Measurements from ENCODE around the gene SPRN. TPM values are rescaled to one million over a fixed set of nuclear protein-coding genes. Genes with fewer than 3 reads are reported as not detected.

Gene SPRN
- total RNA-seq, 2 donors from 2014 or later, result not detected

DNA sequence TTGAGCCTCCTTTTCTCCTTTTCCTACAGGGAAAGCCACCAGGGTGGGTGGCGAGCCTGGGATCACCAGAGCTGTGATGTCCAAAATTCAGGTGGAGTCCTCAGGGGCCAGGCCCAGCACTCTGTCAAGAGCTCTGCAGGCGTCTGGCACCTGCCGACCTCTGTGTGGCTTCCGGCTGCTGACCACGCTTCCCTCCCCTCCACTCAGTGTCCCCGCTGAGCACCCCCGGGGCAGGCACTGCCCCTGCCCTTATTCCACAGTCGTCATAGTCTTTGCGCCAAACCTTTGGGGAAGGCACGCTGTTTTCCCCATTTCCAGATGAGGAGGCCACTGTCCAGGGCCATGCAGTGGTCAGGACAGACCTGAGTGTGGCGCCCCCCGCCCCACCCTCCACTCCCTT lies 22.9 kb downstream of the SPRN start:
- no peaks in the 10 kb centered on the region for H3K27me3 Mint-ChIP-seq (ENCODE audit: low read depth)
- H3K9me3 Mint-ChIP-seq, result no peaks in the 10 kb centered on the region
- peaks cover 47% of the 10 kb centered on the region for H3K4me1 Mint-ChIP-seq (ENCODE audit: low read depth)
- ATAC-seq (replicated peaks in 1 of 2) (peak in 1 of 2 donors; percentile 14), DNase-seq (no peak)
- H3K36me3 Mint-ChIP-seq (ENCODE audit: insufficient read depth in 2 of 2), result peaks cover 14 to 35% of the 10 kb centered on the region in 2 donors
- H3K27ac Mint-ChIP-seq, result peak overlapping the region; percentile 12
- no peak overlapping the region for H3K4me3 Mint-ChIP-seq

DNA sequence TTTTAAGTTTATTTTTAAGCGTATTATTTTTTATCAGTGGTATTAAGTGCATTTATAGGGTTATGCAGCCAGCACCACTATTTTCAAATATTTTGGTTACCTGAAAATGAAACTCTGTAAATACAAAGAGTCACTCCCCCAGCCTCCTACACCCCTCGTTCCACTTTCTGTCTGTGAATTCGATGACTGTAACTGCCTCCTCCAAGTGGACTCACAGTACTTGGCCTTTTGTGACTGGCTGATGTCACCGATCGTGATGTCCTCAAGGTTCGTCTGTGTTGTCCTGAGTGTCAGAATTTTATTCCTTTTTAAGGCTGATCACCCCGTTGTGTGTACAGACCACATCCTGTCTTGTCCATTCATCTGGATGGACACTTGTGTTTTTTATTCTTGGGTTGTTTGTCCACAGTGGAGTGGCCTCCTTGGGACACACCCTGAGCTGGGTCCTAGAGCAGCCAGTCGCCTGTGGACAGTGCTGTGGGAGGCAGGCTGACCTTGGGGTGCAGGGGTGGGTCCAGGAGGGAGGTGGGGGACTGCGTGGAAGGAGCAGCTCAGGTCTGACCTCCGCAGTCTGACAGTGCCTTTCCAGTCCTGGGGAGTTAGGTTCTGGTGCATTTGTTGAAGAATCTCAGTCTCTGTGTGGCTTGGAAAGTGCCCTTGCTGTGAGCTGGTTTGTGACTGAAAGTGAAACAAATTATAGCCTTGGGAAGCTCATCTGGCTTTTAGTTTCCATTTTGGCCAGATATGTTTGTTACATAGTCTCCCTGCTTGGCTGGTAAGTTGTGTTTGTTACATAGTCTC lies 23.6 kb downstream of the SPRN start:
- Mint-ChIP-seq H3K9me3 (no peaks in the 10 kb centered on the region), H3K4me3 (peak overlapping the region in 1 of 2 donors; percentile 44), H3K36me3 (ENCODE audit: insufficient read depth in 2 of 2) (peaks cover 14 to 35% of the 10 kb centered on the region in 2 donors), H3K27me3 (ENCODE audit: low read depth) (no peaks in the 10 kb centered on the region), H3K4me1 (ENCODE audit: low read depth) (peaks cover 43% of the 10 kb centered on the region), H3K27ac (peak overlapping the region; percentile 56)
- DNase-seq (no peak), ATAC-seq (replicated peaks in 1 of 2) (peak; percentile 59 to 63)

DNA sequence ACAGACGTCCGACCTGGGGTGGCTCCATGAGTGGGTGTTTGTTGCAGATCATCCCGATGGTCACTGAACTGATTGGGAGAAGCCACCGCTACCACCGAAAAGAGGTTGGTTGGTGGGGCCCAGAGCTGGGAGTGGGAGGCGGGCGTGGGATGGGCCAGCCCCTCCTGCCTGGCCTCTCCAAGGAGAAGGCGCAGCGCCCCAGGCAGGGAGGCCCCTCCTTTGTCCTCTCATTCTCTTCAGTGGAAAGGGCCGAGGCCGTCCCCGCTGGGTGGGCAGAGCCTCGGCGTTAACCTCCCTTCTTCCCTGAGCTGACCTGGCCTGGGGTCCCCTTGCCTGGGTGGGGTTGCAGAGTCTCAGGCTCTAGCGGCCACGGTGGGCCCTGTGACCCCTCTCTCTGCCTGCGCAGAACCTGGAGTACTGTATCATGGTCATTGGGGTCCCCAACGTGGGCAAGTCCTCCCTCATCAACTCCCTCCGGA lies 25.3 kb downstream of the SPRN start:
- H3K36me3 Mint-ChIP-seq (ENCODE audit: insufficient read depth in 2 of 2), result peaks cover 10 to 27% of the 10 kb centered on the region in 2 donors
- H3K4me1 Mint-ChIP-seq (ENCODE audit: low read depth), result peaks cover 39% of the 10 kb centered on the region

DNA sequence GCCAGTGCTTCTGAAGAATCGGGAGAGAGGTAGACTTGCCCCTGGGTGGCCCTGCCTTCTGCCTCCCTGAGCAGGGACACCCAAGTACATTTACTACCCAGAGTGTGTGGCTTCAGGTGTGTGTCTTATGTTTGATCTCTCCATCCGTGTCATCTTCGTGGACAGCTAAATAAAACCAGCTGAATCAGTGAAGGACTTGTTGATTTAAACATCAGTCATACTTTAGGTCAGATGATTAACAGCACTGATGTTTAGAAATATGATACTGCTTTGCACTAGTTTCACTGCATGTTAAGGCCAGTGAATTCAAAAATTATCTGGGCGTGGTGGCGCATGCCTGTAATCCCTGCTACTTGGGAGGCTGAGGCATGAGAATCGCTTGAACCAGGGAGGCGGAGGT lies 26.5 kb downstream of the SPRN start:
- Mint-ChIP-seq H3K27ac (no peak overlapping the region), H3K9me3 (no peaks in the 10 kb centered on the region), H3K4me3 (no peak overlapping the region), H3K4me1 (ENCODE audit: low read depth) (peaks cover 46% of the 10 kb centered on the region), H3K36me3 (ENCODE audit: insufficient read depth in 2 of 2) (peaks cover 7 to 18% of the 10 kb centered on the region in 2 donors), H3K27me3 (ENCODE audit: low read depth) (no peaks in the 10 kb centered on the region)
- DNase-seq (no peak), ATAC-seq (replicated peaks in 1 of 2) (no peak)

More for the DNA sequence above, 25.3 kb downstream of the SPRN start:
- H3K9me3 Mint-ChIP-seq, result no peaks in the 10 kb centered on the region
- no peak for DNase-seq
- no peaks in the 10 kb centered on the region for H3K27me3 Mint-ChIP-seq (ENCODE audit: low read depth)
- H3K4me3 Mint-ChIP-seq, result no peak overlapping the region
- H3K27ac Mint-ChIP-seq, result no peak overlapping the region
- ATAC-seq (replicated peaks in 1 of 2), result no peak

- Mint-ChIP-seq H3K4me3 (peak overlapping the region; percentile 97 to 99), H3K27me3 (ENCODE audit: low read depth) (no peaks in the 10 kb centered on the region), H3K36me3 (ENCODE audit: insufficient read depth in 2 of 2) (peaks cover 5 to 15% of the 10 kb centered on the region in 2 donors), H3K4me1 (ENCODE audit: low read depth) (peaks cover 51% of the 10 kb centered on the region), H3K9me3 (no peaks in the 10 kb centered on the region), H3K27ac (peak overlapping the region; percentile 98)
- no peak for ATAC-seq (replicated peaks in 1 of 2)
- no peak for DNase-seq
Measured at GRCh38 chr10:133396035-133396624, 28.3 kb downstream of the SPRN start.

- ATAC-seq (replicated peaks in 1 of 2) (no peak), DNase-seq (no peak)
- peak overlapping the region; percentile 97 to 99 for H3K4me3 Mint-ChIP-seq
- H3K27me3 Mint-ChIP-seq (ENCODE audit: low read depth), result no peaks in the 10 kb centered on the region
- peaks cover 49% of the 10 kb centered on the region for H3K4me1 Mint-ChIP-seq (ENCODE audit: low read depth)
- H3K9me3 Mint-ChIP-seq, result no peaks in the 10 kb centered on the region
- H3K27ac Mint-ChIP-seq, result peak overlapping the region; percentile 98
- H3K36me3 Mint-ChIP-seq (ENCODE audit: insufficient read depth in 2 of 2), result peaks cover 2 to 12% of the 10 kb centered on the region in 2 donors
Measured at GRCh38 chr10:133394801-133395221, 29.6 kb downstream of the SPRN start.

DNA sequence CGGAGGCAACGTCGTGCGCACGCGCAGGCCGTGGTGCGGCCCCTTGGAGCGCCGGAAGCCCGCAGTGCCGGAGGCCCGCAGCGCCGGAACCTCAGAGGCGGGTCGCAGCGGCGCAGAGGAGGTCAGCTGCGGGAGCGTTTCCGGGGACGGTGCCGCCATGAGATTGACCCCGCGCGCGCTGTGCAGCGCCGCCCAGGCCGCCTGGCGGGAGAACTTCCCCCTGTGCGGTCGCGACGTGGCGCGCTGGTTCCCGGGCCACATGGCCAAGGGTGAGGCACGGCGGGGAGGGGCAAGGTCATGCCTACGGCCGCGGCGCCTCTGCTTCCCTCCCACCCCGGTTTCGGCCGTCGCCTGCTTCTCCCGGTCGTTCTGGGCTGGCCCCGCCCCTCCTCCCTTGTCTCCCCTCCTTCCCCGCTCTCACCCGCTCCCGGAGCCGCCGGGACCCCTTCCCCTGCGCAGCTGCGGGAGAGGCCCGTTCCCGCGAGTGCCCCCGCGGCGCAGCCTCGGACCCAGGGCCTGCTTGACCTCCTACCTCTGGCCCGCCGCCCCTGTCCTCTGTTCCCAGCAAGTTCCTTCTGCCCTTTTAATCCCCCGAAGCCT lies 30.3 kb downstream of the SPRN start, which contains the start of gene MTG1:
Gene MTG1 (plus strand): TSS at position 94 of the 600 bp plus-strand sequence. CDS start 64 bp downstream, at position 158.
- DNase-seq (peak; percentile 96 to 99), ATAC-seq (replicated peaks in 1 of 2) (peak; percentile 87 to 88)
- peaks cover 49% of the 10 kb centered on the region for H3K4me1 Mint-ChIP-seq (ENCODE audit: low read depth)
- no peaks in the 10 kb centered on the region for H3K27me3 Mint-ChIP-seq (ENCODE audit: low read depth)
- peaks cover 2 to 12% of the 10 kb centered on the region in 2 donors for H3K36me3 Mint-ChIP-seq (ENCODE audit: insufficient read depth in 2 of 2)
- no peaks in the 10 kb centered on the region for H3K9me3 Mint-ChIP-seq
- peak within 1 kb of the TSS; percentile 98 for H3K27ac Mint-ChIP-seq
- peak within 1 kb of the TSS; percentile 97 to 99 for H3K4me3 Mint-ChIP-seq

DNA sequence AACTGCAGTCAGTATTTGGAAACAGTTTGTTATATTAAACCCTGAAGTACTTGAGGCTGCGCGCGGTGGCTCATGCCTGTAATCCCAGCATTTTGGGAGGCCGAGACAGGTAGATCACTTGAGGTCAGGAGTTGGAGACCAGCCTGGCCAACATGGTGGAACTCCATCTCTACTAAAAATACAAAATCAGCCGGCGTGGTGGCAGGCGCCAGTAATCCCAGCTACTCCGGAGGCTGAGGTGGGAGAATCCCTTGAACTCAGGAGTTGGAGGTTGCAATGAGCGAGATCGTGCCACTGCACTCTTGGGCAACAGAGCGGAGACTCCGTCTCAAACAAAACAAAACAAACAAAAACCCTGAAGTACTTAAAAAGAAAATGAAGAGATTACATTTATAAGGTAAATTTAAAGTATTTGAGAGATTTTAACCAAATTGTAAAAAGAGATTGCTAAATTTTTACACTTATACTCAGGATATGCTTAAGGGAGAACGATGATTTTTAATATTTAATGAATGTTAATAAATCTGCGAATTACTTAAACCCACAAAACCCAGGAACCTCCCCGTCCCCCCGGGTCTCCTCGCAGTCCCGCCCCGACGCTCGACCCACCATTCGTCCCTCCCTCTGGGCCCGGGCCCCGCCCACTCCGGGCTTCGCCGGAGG lies 30.9 kb downstream of the SPRN start:
- H3K27me3 Mint-ChIP-seq (ENCODE audit: low read depth), result no peaks in the 10 kb centered on the region
- DNase-seq (no peak), ATAC-seq (replicated peaks in 1 of 2) (no peak)
- no peaks in the 10 kb centered on the region for H3K9me3 Mint-ChIP-seq
- H3K4me3 Mint-ChIP-seq, result peak overlapping the region; percentile 97 to 99
- H3K4me1 Mint-ChIP-seq (ENCODE audit: low read depth), result peaks cover 56% of the 10 kb centered on the region
- peak overlapping the region; percentile 89 for H3K27ac Mint-ChIP-seq
- H3K36me3 Mint-ChIP-seq (ENCODE audit: insufficient read depth in 2 of 2), result peaks cover 2 to 12% of the 10 kb centered on the region in 2 donors

DNA sequence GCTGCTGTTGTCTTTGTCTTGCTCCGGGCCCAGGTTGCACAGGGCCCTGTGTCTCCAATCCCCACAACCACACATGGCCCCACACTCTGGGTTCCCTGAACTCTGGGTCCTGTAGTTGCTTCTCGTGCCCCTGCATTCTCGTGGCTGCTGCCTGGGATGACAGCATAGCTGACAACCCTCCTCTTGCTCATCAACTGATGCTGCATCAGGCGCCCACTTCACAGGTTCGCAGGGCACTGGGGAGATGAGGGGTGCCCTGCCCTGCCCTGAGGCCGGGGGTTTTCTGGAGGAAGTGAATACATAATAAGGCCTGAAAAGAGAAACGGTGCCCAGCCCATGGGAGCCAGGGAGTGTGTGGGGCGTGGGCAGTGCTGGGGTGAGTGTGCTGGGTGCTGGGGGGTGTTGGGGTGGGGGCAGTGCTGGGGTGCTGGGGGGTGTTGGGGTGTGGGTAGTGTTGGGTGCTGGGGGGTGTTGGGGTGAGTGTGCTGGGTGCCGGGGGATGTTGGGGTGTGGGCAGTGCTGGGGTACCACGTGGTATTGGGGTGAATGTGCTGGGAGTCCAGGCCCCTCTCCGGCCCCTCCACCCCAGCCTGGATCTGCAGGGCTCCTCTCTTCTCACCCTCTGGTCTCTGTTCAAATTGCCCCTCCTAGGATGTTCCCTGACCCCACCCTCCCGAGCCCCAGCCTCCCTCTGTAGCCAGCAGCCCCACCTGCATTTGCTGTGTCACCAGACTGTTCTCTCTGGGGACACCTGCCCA lies 32.5 kb downstream of the SPRN start:
- Mint-ChIP-seq H3K9me3 (no peaks in the 10 kb centered on the region), H3K27ac (peak overlapping the region; percentile 97), H3K27me3 (ENCODE audit: low read depth) (no peaks in the 10 kb centered on the region), H3K4me3 (peak overlapping the region; percentile 85 to 87), H3K36me3 (ENCODE audit: insufficient read depth in 2 of 2) (peaks cover 0 to 7% of the 10 kb centered on the region in 2 donors), H3K4me1 (ENCODE audit: low read depth) (peaks cover 57% of the 10 kb centered on the region)
- ATAC-seq (replicated peaks in 1 of 2), result peak; percentile 27 to 30
- DNase-seq, result peak; percentile 60 to 63

GRCh38 chr10:133391249-133391635 lies 33.2 kb downstream of the SPRN start:
- ATAC-seq (replicated peaks in 1 of 2) (no peak), DNase-seq (no peak)
- peak overlapping the region; percentile 85 to 87 for H3K4me3 Mint-ChIP-seq
- H3K27me3 Mint-ChIP-seq (ENCODE audit: low read depth), result no peaks in the 10 kb centered on the region
- no peaks in the 10 kb centered on the region for H3K9me3 Mint-ChIP-seq
- peak overlapping the region; percentile 97 for H3K27ac Mint-ChIP-seq
- H3K36me3 Mint-ChIP-seq (ENCODE audit: insufficient read depth in 2 of 2), result peaks cover 0 to 7% of the 10 kb centered on the region in 2 donors
- peaks cover 57% of the 10 kb centered on the region for H3K4me1 Mint-ChIP-seq (ENCODE audit: low read depth)

DNA sequence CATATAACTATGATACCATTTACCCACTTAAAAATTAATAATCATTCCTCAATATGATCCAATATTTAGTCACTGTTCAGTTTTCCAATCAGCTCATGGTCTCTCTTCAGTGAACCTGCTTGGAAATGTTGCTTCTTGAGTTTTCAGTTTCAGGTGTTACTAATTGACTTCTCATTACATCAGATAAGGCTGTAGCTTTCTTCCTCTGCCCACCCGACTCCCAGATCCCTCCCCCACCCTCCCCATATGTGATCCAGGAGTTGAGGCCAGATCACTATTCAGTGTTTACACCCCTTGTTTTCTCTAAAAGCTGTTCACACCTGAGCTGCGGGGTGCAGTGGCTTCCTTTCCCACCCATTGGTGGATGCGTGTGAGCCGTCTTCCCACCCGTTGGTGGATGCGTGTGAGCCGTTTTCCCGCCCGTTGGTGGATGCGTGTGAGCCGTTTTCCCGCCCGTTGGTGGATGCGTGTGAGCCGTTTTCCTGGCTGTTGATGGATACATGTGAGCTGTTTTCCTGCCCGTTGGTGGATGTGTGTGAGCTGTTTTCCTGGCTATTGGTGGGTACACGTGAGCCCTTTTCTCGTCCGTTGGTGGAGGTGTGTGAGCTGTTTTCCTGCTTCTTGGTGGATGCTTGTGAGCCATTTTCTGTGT lies 33.7 kb downstream of the SPRN start:
- no peak for DNase-seq
- peak in 1 of 2 donors; percentile 2 for ATAC-seq (replicated peaks in 1 of 2)
- Mint-ChIP-seq H3K27ac (peak overlapping the region; percentile 97), H3K4me3 (peak overlapping the region; percentile 85 to 87), H3K9me3 (no peaks in the 10 kb centered on the region), H3K36me3 (ENCODE audit: insufficient read depth in 2 of 2) (peaks cover 0 to 7% of the 10 kb centered on the region in 2 donors), H3K27me3 (ENCODE audit: low read depth) (no peaks in the 10 kb centered on the region), H3K4me1 (ENCODE audit: low read depth) (peaks cover 54% of the 10 kb centered on the region)

All from activated T-cell treated with anti-CD3 and anti-CD28 coated beads, Interleukin-2, amount 50 U/mL, for 72 hours (primary cell).